Right lobe of liver (tissue), 6 donors: Measurements from ENCODE around the gene DNAJC5. TPM values are rescaled to one million over a fixed set of nuclear protein-coding genes. Genes with fewer than 3 reads are reported as not detected.

Experiments
- ATAC-seq, 4 donors: fragments of 200-7000 bp; cut with Tn5 transposase; one replicate each; pipeline ENCODE4 v1.9.1; 2020; ENCODE audit warnings: mild to moderate bottlenecking in 4 of 4, moderate library complexity in 4 of 4
- DNase-seq, 3 donors: peaks; one replicate each; pipeline ENCODE4 v3.0.0-alpha.2; 2020
- H3K27ac ChIP-seq, 3 donors: fragments of 200-600 bp; one replicate each; pipeline ENCODE4 v1.8.0; 2022
- H3K27me3 ChIP-seq, 2 donors: fragments of 200-600 bp; one replicate each; pipeline ENCODE4 v1.8.0; 2022
- H3K36me3 ChIP-seq, 4 donors: fragments of 200-600 bp; sonication (generic) in 1 of 4; one replicate each; pipeline versions ENCODE4 v1.5.1 to v1.8.0; 2017 to 2022; ENCODE audit warnings: control low read depth in 1 of 4
- H3K4me1 ChIP-seq, 4 donors: fragments of 200-600 bp; sonication (generic) in 1 of 4; one replicate each; pipeline versions ENCODE4 v1.5.1 to v1.8.0; 2017 to 2022; ENCODE audit warnings: control low read depth in 1 of 4
- H3K4me3 ChIP-seq, 3 donors: fragments of 200-600 bp; one replicate each; pipeline ENCODE4 v1.8.0; 2022
- H3K9me3 ChIP-seq, 4 donors: fragments of 200-600 bp; sonication (generic) in 1 of 4; one replicate each; pipeline versions ENCODE4 v1.5.1 to v1.8.0; 2017 to 2022; ENCODE audit warnings: control low read depth in 1 of 4
- CTCF ChIP-seq, 4 donors: fragments of 200-600 bp in 3 of 4; fragments of 450-650 bp in 1 of 4; IDR thresholded peaks; one replicate each; pipeline versions ENCODE4 v1.5.1 to v1.8.0; 2016 to 2022; ENCODE audit warnings: antibody characterized with exemption in 4 of 4, mild to moderate bottlenecking in 2 of 4
- POLR2A ChIP-seq: fragments of 450-650 bp; IDR thresholded peaks from one replicate; pipeline ENCODE4 v1.6.1; 2017; ENCODE audit warnings: antibody characterized with exemption, mild to moderate bottlenecking
- WGBS: methylation state at CpG from one replicate; pipeline ENCODE4 v1.1.6; 2018; ENCODE audit warnings: low coverage, low lambda C conversion rate; ENCODE audit not compliant: insufficient coverage; ENCODE audit errors: missing lambda C conversion rate; 5-methylcytosine and 5-hydroxymethylcytosine counted together
- intact Hi-C, 2 donors: fragments of 100-400 bp; cut with DNase I; formaldehyde crosslinking; loops; one replicate each; pipeline versions ENCODE4 v1.11.2 to v1.14.1; 2022
- long read RNA-seq: library from polyadenylated mRNA; unstranded; transcript quantifications from one replicate; pipeline ENCODE4 v2.0.0, GENCODE V29; 2019
- total RNA-seq, 6 experiments: library from RNA; depleted of rRNA in 2 of 6; stranded (reverse); fragments of >200 nt in 2 of 6; fragmentation: NEBNext Ultra II Directional in 3 of 6; extraction: Animal tissue kit (Norgen Biotek cat#: 25700) in 3 of 6; gene quantifications; one replicate each; pipeline versions ENCODE4 v1.1.0 to v1.2.4, GENCODE V29; 2016 to 2023
- donor health status: DM: no; HTN: yes; CAD: no.
- donor health status: DM: no; HTN: no; CAD: no.
- donor health status: DM: no; HTN: no; CAD: no.
- donor health status: DM: no; HTN: yes; CAD: no.
- donor health status: DM: no; HTN: yes; CAD: no.

Gene DNAJC5
- 10 to 100 TPM; 10.7 to 26.0 (median 15.1) TPM for total RNA-seq
- long read RNA-seq = 0 reads

- H3K4me1 ChIP-seq = peaks cover 0 to 26% (median 6%) of the 10 kb centered on the region in 4 donors
- H3K4me3 ChIP-seq = peak within 1 kb of the TSS; percentile 56 to 67 (median 56)
- H3K36me3 ChIP-seq = peaks cover 0 to 19% (median 2%) of the 10 kb centered on the region in 4 donors
- intact Hi-C loops = no loop called here
- H3K9me3 ChIP-seq = no peaks in the 10 kb centered on the region
- ATAC-seq (peak; percentile 93 to 96 (median 94)), DNase-seq (peak; percentile 97 to 98 (median 98))
- H3K27me3 ChIP-seq = no peaks in the 10 kb centered on the region
- WGBS = 0% methylated on average over 8 of the region's 82 CpGs
- TF ChIP-seq POLR2A (peak; percentile 62), CTCF (IDR thresholded peaks at IDR 0.05) (no peak)
- peak within 1 kb of the TSS; percentile 55 to 84 (median 77) for H3K27ac ChIP-seq
These were observed at the start of gene DNAJC5 for GRCh38 chr20:63894358-63895201. Gene DNAJC5 (plus strand): TSS chr20:63895126. CDS start chr20:63928346, 33,220 bp downstream.

- H3K9me3 ChIP-seq = no peaks in the 10 kb centered on the region
- WGBS = 2% methylated on average over 6 of the region's 24 CpGs
- no peaks in the 10 kb centered on the region for H3K27me3 ChIP-seq
- peaks cover 0 to 5% (median 0%) of the 10 kb centered on the region in 4 donors for H3K4me1 ChIP-seq
- H3K27ac ChIP-seq = peak overlapping the region in 1 of 3 donors; percentile 25
- TF ChIP-seq POLR2A (no peak), CTCF (IDR thresholded peaks at IDR 0.05) (no peak)
- intact Hi-C loops = no loop called here
- DNase-seq (peak; percentile 64 to 78 (median 73)), ATAC-seq (peak; percentile 64 to 76 (median 72))
- H3K36me3 ChIP-seq = no peaks in the 10 kb centered on the region
- H3K4me3 ChIP-seq = no peak overlapping the region
These were observed 48.7 kb upstream of the DNAJC5 start for GRCh38 chr20:63846128-63846771.

- Histone ChIP-seq H3K27me3 (no peaks in the 10 kb centered on the region), H3K36me3 (no peaks in the 10 kb centered on the region), H3K4me3 (no peak overlapping the region), H3K9me3 (no peaks in the 10 kb centered on the region), H3K27ac (no peak overlapping the region), H3K4me1 (peaks cover 0 to 5% (median 0%) of the 10 kb centered on the region in 4 donors)
- ATAC-seq (no peak), DNase-seq (no peak)
- WGBS = 17% methylated on average over 2 of the region's 3 CpGs
- intact Hi-C loops = no loop called here
- TF ChIP-seq CTCF (IDR thresholded peaks at IDR 0.05) (no peak), POLR2A (no peak)
These were observed 48.1 kb upstream of the DNAJC5 start for GRCh38 chr20:63846888-63847236.

- 43% methylated on average over 6 of the region's 16 CpGs for WGBS
- Histone ChIP-seq H3K4me1 (peaks cover 0 to 5% (median 0%) of the 10 kb centered on the region in 4 donors), H3K4me3 (no peak overlapping the region), H3K9me3 (no peaks in the 10 kb centered on the region), H3K27me3 (no peaks in the 10 kb centered on the region), H3K27ac (peak overlapping the region in 2 of 3 donors; percentile 24 to 33), H3K36me3 (no peaks in the 10 kb centered on the region)
- intact Hi-C loops = no loop called here
- peak in 1 of 3 donors; percentile 39 for DNase-seq
- TF ChIP-seq CTCF (IDR thresholded peaks at IDR 0.05) (no peak), POLR2A (no peak)
- peak; percentile 30 to 52 (median 50) for ATAC-seq
These were observed 47.5 kb upstream of the DNAJC5 start for GRCh38 chr20:63847237-63848002.
